HepG2 (cell line): ENCODE data around the gene MED12L.

Source experiments
- NFE2L1 ChIP-seq: sonication (generic); formaldehyde crosslinking; IDR thresholded peaks from 2 replicates; pipeline ENCODE4 v1.4.0; 2020; ENCODE audit warnings: missing genetic modification reagents, mild to moderate bottlenecking, borderline replicate concordance
- NR1H2 ChIP-seq: sonication (generic); formaldehyde crosslinking; IDR thresholded peaks from 2 replicates; pipeline ENCODE4 v1.8.1; 2022; ENCODE audit warnings: low read depth, missing genetic modification reagents, borderline replicate concordance
- PTBP1 ChIP-seq: fragments of 200-400 bp; formaldehyde crosslinking; IDR thresholded peaks from 2 replicates; pipeline ENCODE4 v1.6.1; 2018; ENCODE audit warnings: low read length, low read depth; ENCODE audit not compliant: poor library complexity, severe bottlenecking
- ZFP37 ChIP-seq: sonication (generic); formaldehyde crosslinking; IDR thresholded peaks from 2 replicates; pipeline ENCODE4 v1.4.0; 2020; ENCODE audit warnings: missing genetic modification reagents, borderline replicate concordance

DNA sequence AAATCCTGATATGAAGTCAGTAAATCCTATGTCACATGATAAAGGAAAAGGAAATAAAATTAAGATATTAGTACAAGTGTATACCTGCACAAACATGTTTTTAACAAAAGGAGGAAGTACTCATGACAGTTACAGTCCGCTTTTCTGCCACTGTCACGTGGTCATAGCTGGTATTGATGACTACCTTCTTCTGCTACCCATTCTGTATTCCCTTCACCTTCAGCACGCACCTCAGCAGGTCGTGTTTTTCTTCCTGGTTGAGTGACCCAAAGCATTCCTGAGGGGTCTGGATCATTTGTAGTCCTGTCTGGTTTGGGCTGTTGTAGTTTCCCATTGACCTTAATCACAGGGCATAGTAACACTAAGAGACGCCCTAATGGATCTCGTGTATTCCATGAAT, 334.3 kb downstream of the MED12L start:
- TF ChIP-seq NR1H2 (CRISPR knock-in tag) (no peak), NFE2L1 (CRISPR knock-in tag) (no peak), PTBP1 (no peak), ZFP37 (CRISPR knock-in tag) (no peak)
